Kidney epithelial cell (primary cell): ENCODE measurements around the gene RARB. TPM values are rescaled to one million over a fixed set of nuclear protein-coding genes. Genes with fewer than 3 reads are reported as not detected.

Source experiments
- DNase-seq: peaks from one replicate; pipeline ENCODE4 v3.0.0-alpha.2; 2010; ENCODE audit warnings: low read depth
- H3K27me3 ChIP-seq: 2 replicates; pipeline ENCODE4 v1.6.0; 2011; ENCODE audit warnings: low read length; ENCODE audit not compliant: control insufficient read depth, insufficient read depth
- H3K36me3 ChIP-seq: 2 replicates; pipeline ENCODE4 v1.5.1; 2011; ENCODE audit warnings: low read length; ENCODE audit not compliant: control insufficient read depth, insufficient read depth
- H3K4me3 ChIP-seq: 2 replicates; pipeline ENCODE4 v1.5.1; 2011; ENCODE audit warnings: low read depth, mild to moderate bottlenecking, control low read depth, low read length
- CTCF ChIP-seq: IDR thresholded peaks from 2 replicates; pipeline ENCODE4 v1.5.1; 2011; ENCODE audit warnings: mild to moderate bottlenecking, moderate library complexity, low read length, control low read depth, inconsistent platforms; ENCODE audit not compliant: insufficient read depth, poor library complexity, severe bottlenecking
- total RNA-seq: library from RNA; depleted of rRNA; stranded (reverse); fragments of >200 nt; gene quantifications from 2 replicates; pipeline ENCODE4 v1.2.3, GENCODE V29; 2015

The RARB gene
- total RNA-seq, 1 donor from 2014 or later, result 3.6 TPM

GRCh38 chr3:25455441-25456132, 27.5 kb downstream of the RARB start:
- H3K36me3 ChIP-seq, result no peaks in the 10 kb centered on the region

GRCh38 chr3:25456723-25457670, 28.9 kb downstream of the RARB start:
- DNase-seq, result no peak

More at GRCh38 chr3:25455441-25456132, 27.5 kb downstream of the RARB start:
- no peak for DNase-seq
- TF ChIP-seq CTCF, result no peak
- Histone ChIP-seq H3K4me3 (no peak overlapping the region), H3K27me3 (no peaks in the 10 kb centered on the region)

GRCh38 chr3:25457671-25458419, 29.8 kb downstream of the RARB start:
- DNase-seq, result no peak
- Histone ChIP-seq H3K27me3 (no peaks in the 10 kb centered on the region), H3K4me3 (no peak overlapping the region), H3K36me3 (no peaks in the 10 kb centered on the region)
- no peak for TF ChIP-seq CTCF

More at GRCh38 chr3:25456723-25457670, 28.9 kb downstream of the RARB start:
- Histone ChIP-seq H3K36me3 (no peaks in the 10 kb centered on the region), H3K27me3 (no peaks in the 10 kb centered on the region), H3K4me3 (no peak overlapping the region)
- TF ChIP-seq CTCF, result no peak

GRCh38 chr3:25458420-25458814, 30.4 kb downstream of the RARB start:
- no peak for DNase-seq
- H3K36me3 ChIP-seq, result no peaks in the 10 kb centered on the region
- no peaks in the 10 kb centered on the region for H3K27me3 ChIP-seq
- no peak for TF ChIP-seq CTCF
- no peak overlapping the region for H3K4me3 ChIP-seq

GRCh38 chr3:25460751-25461150, 32.7 kb downstream of the RARB start:
- Histone ChIP-seq H3K27me3 (no peaks in the 10 kb centered on the region), H3K36me3 (no peaks in the 10 kb centered on the region), H3K4me3 (no peak overlapping the region)
- TF ChIP-seq CTCF, result no peak
- DNase-seq, result no peak
